HepG2 (cell line): ENCODE results near the gene SLC22A7. TPM values are rescaled to one million over a fixed set of nuclear protein-coding genes. Genes with fewer than 3 reads are reported as not detected.
A peak's percentile ranks its signal among the peaks of the same experiment; 100 is the strongest.

ENCODE experiments used
- CENPT ChIP-seq: sonication (generic); formaldehyde crosslinking; IDR thresholded peaks from 2 replicates; pipeline ENCODE4 v1.8.0; 2022; ENCODE audit warnings: low read depth, mild to moderate bottlenecking, moderate library complexity, missing genetic modification reagents
- IKZF4 ChIP-seq: sonication (generic); formaldehyde crosslinking; IDR thresholded peaks from 2 replicates; pipeline ENCODE4 v1.5.1; 2020; ENCODE audit warnings: borderline replicate concordance, mild to moderate bottlenecking, low read depth, missing genetic modification reagents; ENCODE audit errors: not compliant biosample characterization
- KDM5B ChIP-seq: sonication (generic); formaldehyde crosslinking; IDR thresholded peaks from 2 replicates; pipeline ENCODE4 v1.4.0; 2020; ENCODE audit warnings: missing genetic modification reagents, mild to moderate bottlenecking, borderline replicate concordance
- PAX8 ChIP-seq: sonication (generic); formaldehyde crosslinking; IDR thresholded peaks from 2 replicates; pipeline ENCODE4 v1.8.0; 2022; ENCODE audit warnings: mild to moderate bottlenecking, missing genetic modification reagents, borderline replicate concordance
- SIN3B ChIP-seq: fragments of 150-350 bp; IDR thresholded peaks from 2 replicates; pipeline ENCODE4 v1.6.1; 2014; ENCODE audit warnings: low read length
- SMARCC2 ChIP-seq: fragments of 450-650 bp; IDR thresholded peaks from 2 replicates; pipeline ENCODE4 v1.6.1; 2017; ENCODE audit warnings: antibody characterized with exemption, mild to moderate bottlenecking
- ZHX2 ChIP-seq, 2 experiments: sonication (generic) in 1 of 2; formaldehyde crosslinking in 1 of 2; IDR thresholded peaks; 2 replicates each; pipeline versions ENCODE4 v1.6.1 to v1.9.0; 2014 to 2022; ENCODE audit warnings: antibody characterized with exemption in 1 of 2, borderline replicate concordance in 1 of 2, inconsistent platforms in 1 of 2, low read depth in 1 of 2, missing genetic modification reagents in 1 of 2
- ZNF180 ChIP-seq: sonication (generic); formaldehyde crosslinking; IDR thresholded peaks from 2 replicates; pipeline ENCODE4 v1.4.0; 2020; ENCODE audit warnings: low read depth, missing genetic modification reagents, borderline replicate concordance
- ZNF274 ChIP-seq: sonication (generic); formaldehyde crosslinking; IDR thresholded peaks from 2 replicates; pipeline ENCODE4 v1.5.1; 2020; ENCODE audit warnings: mild to moderate bottlenecking, missing genetic modification reagents
- ZNF563 ChIP-seq: sonication (generic); formaldehyde crosslinking; IDR thresholded peaks from 2 replicates; pipeline ENCODE4 v1.8.0; 2022; ENCODE audit warnings: mild to moderate bottlenecking, moderate library complexity, missing genetic modification reagents
- ZNF781 ChIP-seq: sonication (generic); formaldehyde crosslinking; IDR thresholded peaks from 2 replicates; pipeline ENCODE4 v1.5.1; 2020; ENCODE audit warnings: borderline replicate concordance, mild to moderate bottlenecking, missing genetic modification reagents; ENCODE audit errors: not compliant biosample characterization
- polyA plus RNA-seq, 8 experiments: library from polyadenylated mRNA; depleted of rRNA in 3 of 8; stranded (reverse) in 7 of 8; unstranded in 1 of 8; fragments of >200 nt; fragmentation: Illumina TruSeq in 4 of 8; extraction: Trizol in 4 of 8; gene quantifications; 2 replicates each; pipeline versions ENCODE4 v1.2.1 to v1.2.3, GENCODE V29; 2011 to 2016; ENCODE audit warnings: low read depth in 4 of 8, missing spikeins in 1 of 8, mixed read lengths in 1 of 8; ENCODE audit not compliant: insufficient read depth in 1 of 8
- total RNA-seq, 5 experiments: library from RNA; depleted of rRNA; stranded (reverse); fragments of >200 nt; fragmentation: Illumina TruSeq; extraction: Trizol; gene quantifications; 2 replicates each; pipeline ENCODE4 v1.2.3, GENCODE V29; 2016; ENCODE audit warnings: low read depth in 1 of 5
- TF ChIP-seq, protein P1 (sequence below): sonication (generic); formaldehyde crosslinking; IDR thresholded peaks from 2 replicates; pipeline ENCODE4 v1.8.1; 2023; ENCODE audit warnings: mild to moderate bottlenecking, inconsistent platforms, moderate library complexity, missing genetic modification reagents, borderline replicate concordance
- TF ChIP-seq, protein P2 (sequence below): sonication (generic); formaldehyde crosslinking; IDR thresholded peaks from 2 replicates; pipeline ENCODE4 v1.5.0; 2020; ENCODE audit warnings: missing genetic modification reagents
- TF ChIP-seq, protein P3 (sequence below): sonication (generic); formaldehyde crosslinking; IDR thresholded peaks from 2 replicates; pipeline ENCODE4 v1.9.0; 2021; ENCODE audit warnings: missing genetic modification reagents, borderline replicate concordance

The SLC22A7 gene
- total and polyA plus RNA-seq, 2 of the 13 experiments (the other 11 are each of a cell fraction or from before 2014, with no cell fraction given): 5.3 to 22.6 TPM

DNA sequence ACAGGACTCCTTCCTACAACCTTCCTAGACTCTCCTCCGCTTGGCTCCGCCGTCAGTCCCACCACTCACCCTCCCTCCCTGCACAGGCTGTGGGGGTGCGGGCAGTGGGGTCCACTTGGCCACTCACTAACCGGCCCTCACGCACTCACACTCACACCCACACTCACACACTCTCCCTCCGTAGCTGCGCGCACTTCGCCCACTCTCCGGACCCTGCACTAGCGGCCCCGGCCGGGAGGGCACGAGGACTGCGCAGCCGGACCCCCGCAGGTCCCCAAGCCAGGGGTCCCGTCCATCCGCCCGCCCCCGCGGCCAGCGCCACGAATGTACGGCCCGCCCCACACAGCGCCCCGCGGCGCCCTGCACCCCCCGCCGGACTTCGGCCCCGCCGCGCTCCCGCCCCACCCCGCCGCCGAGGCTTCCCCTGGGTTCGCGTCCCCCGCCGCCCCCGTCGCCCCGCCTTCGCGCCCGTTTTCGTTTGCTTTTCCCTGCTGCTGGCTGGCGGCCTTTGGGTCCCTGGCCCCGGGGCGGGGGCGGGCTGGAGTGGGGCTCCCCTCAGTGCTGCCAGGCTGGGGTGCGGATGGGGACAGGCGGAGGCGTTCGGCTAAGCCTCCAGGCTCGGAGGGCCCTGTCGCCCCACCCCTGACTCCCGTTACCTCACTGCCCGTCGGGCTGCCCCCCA lies 23.0 kb upstream of the SLC22A7 start (continued):
- TF ChIP-seq ZHX2 (IDR thresholded peaks at IDR 0.05; ENCODE audit: low read depth) (no peak), ZHX2 (CRISPR knock-in tag; IDR thresholded peaks at IDR 0.05; ENCODE audit: borderline replicate concordance) (no peak), ZNF781 (CRISPR knock-in tag) (no peak), SMARCC2 (no peak), CENPT (no peak), IKZF4 (CRISPR knock-in tag) (peak; percentile 43), SIN3B (no peak), PAX8 (CRISPR knock-in tag) (no peak; the same call in none of the 2 replicates), ZNF180 (CRISPR knock-in tag) (no peak), KDM5B (peak; percentile 89), ZNF563 (CRISPR knock-in tag) (peak; percentile 63; the same call in 1 of the 2 replicates), ZNF274 (CRISPR knock-in tag) (peak; percentile 59; the same call in 1 of the 2 replicates)
- TF ChIP-seq, protein P1, sequence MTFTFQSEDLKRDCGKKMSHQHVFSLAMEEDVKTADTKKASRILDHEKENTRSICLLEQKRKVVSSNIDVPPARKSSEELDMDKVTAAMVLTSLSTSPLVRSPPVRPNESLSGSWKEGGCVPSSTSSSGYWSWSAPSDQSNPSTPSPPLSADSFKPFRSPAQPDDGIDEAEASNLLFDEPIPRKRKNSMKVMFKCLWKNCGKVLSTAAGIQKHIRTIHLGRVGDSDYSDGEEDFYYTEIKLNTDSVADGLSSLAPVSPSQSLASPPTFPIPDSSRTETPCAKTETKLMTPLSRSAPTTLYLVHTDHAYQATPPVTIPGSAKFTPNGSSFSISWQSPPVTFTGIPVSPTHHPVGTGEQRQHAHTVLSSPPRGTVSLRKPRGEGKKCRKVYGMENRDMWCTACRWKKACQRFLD: peak; percentile 61; the same call in 1 of the 2 replicates
- TF ChIP-seq, protein P2, sequence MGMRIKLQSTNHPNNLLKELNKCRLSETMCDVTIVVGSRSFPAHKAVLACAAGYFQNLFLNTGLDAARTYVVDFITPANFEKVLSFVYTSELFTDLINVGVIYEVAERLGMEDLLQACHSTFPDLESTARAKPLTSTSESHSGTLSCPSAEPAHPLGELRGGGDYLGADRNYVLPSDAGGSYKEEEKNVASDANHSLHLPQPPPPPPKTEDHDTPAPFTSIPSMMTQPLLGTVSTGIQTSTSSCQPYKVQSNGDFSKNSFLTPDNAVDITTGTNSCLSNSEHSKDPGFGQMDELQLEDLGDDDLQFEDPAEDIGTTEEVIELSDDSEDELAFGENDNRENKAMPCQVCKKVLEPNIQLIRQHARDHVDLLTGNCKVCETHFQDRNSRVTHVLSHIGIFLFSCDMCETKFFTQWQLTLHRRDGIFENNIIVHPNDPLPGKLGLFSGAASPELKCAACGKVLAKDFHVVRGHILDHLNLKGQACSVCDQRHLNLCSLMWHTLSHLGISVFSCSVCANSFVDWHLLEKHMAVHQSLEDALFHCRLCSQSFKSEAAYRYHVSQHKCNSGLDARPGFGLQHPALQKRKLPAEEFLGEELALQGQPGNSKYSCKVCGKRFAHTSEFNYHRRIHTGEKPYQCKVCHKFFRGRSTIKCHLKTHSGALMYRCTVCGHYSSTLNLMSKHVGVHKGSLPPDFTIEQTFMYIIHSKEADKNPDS (CRISPR knock-in tag): peak; percentile 92; the same call in 1 of the 2 replicates
- TF ChIP-seq, protein P3, sequence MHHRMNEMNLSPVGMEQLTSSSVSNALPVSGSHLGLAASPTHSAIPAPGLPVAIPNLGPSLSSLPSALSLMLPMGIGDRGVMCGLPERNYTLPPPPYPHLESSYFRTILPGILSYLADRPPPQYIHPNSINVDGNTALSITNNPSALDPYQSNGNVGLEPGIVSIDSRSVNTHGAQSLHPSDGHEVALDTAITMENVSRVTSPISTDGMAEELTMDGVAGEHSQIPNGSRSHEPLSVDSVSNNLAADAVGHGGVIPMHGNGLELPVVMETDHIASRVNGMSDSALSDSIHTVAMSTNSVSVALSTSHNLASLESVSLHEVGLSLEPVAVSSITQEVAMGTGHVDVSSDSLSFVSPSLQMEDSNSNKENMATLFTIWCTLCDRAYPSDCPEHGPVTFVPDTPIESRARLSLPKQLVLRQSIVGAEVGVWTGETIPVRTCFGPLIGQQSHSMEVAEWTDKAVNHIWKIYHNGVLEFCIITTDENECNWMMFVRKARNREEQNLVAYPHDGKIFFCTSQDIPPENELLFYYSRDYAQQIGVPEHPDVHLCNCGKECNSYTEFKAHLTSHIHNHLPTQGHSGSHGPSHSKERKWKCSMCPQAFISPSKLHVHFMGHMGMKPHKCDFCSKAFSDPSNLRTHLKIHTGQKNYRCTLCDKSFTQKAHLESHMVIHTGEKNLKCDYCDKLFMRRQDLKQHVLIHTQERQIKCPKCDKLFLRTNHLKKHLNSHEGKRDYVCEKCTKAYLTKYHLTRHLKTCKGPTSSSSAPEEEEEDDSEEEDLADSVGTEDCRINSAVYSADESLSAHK: no peak
